ENCODE results near the gene DNAH6. TPM values are rescaled to one million over a fixed set of nuclear protein-coding genes. Genes with fewer than 3 reads are reported as not detected.

DNAH6 gene
- total and polyA plus RNA-seq, 2 experiments from 2014 or later: 0.11 TPM; not detected in 1

GRCh38 chr2:84700006-84700405, 183.7 kb downstream of the DNAH6 start:
- no peaks in the 10 kb centered on the region for H3K36me3 ChIP-seq (ENCODE audit: low read depth)

GRCh38 chr2:84701880-84702279, 185.6 kb downstream of the DNAH6 start:
- DNase-seq: peak; percentile 96
- TF ChIP-seq EZH2 (IDR thresholded peaks at IDR 0.05; ENCODE audit: insufficient read depth, poor library complexity, severe bottlenecking) (no peak), EZH2phosphoT487 (IDR thresholded peaks at IDR 0.05; ENCODE audit: insufficient read depth, low read depth) (no peak)
- Histone ChIP-seq H4K20me1 (ENCODE audit: insufficient read depth) (no peaks in the 10 kb centered on the region), H3F3A (ENCODE audit: insufficient read depth) (0 out of 2 replicates have a peak, but pooled peaks cover 4% of the 10 kb centered on the region), H2AFZ (no peak overlapping the region), H3K36me3 (ENCODE audit: low read depth) (no peaks in the 10 kb centered on the region), H3K27ac (peak overlapping the region; percentile 34), H3K79me2 (ENCODE audit: insufficient read depth) (no peaks in the 10 kb centered on the region), H3K4me2 (ENCODE audit: unreplicated experiment) (no peak overlapping the region), H3K4me1 (ENCODE audit: insufficient read depth) (peaks cover 10% of the 10 kb centered on the region), H3K4me3 (no peak overlapping the region), H3K9me2 (ENCODE audit: insufficient read depth) (no peaks in the 10 kb centered on the region; the same call in 1 of the 2 replicates), H3K9ac (no peak overlapping the region), H3K9me3 (ENCODE audit: low read depth) (no peaks in the 10 kb centered on the region), H3K27me3 (replicated peaks; ENCODE audit: insufficient read depth) (no peaks in the 10 kb centered on the region)
- in situ Hi-C loops (cut with MboI): no loop called here
- 0% methylated on average over 1 of the region's 1 CpG for WGBS, 2 experiments (ENCODE audit: low coverage in 1 of 2, low lambda C conversion rate in 2 of 2, missing lambda C conversion rate in 2 of 2)

More at GRCh38 chr2:84700006-84700405, 183.7 kb downstream of the DNAH6 start:
- no peak overlapping the region for H3K27ac ChIP-seq
- TF ChIP-seq EZH2phosphoT487 (IDR thresholded peaks at IDR 0.05; ENCODE audit: insufficient read depth, low read depth): no peak
- no peak for TF ChIP-seq EZH2 (IDR thresholded peaks at IDR 0.05; ENCODE audit: insufficient read depth, poor library complexity, severe bottlenecking)
- no peak overlapping the region for H2AFZ ChIP-seq
- no peak for DNase-seq
- WGBS, 2 experiments (ENCODE audit: low coverage in 1 of 2, low lambda C conversion rate in 2 of 2, missing lambda C conversion rate in 2 of 2): 92 to 95% methylated on average over 3 of the region's 3 CpGs
- no peak overlapping the region for H3K4me3 ChIP-seq
- H3F3A ChIP-seq (ENCODE audit: insufficient read depth): 0 out of 2 replicates have a peak, but pooled peaks cover 4% of the 10 kb centered on the region
- H3K9ac ChIP-seq: no peak overlapping the region
- H3K9me3 ChIP-seq (ENCODE audit: low read depth): no peaks in the 10 kb centered on the region
- H3K79me2 ChIP-seq (ENCODE audit: insufficient read depth): no peaks in the 10 kb centered on the region
- no peaks in the 10 kb centered on the region for H3K27me3 ChIP-seq (replicated peaks; ENCODE audit: insufficient read depth)
- H4K20me1 ChIP-seq (ENCODE audit: insufficient read depth): no peaks in the 10 kb centered on the region
- H3K4me2 ChIP-seq (ENCODE audit: unreplicated experiment): no peak overlapping the region
- H3K9me2 ChIP-seq (ENCODE audit: insufficient read depth): no peaks in the 10 kb centered on the region; the same call in 1 of the 2 replicates
- H3K4me1 ChIP-seq (ENCODE audit: insufficient read depth): peaks cover 10% of the 10 kb centered on the region
- in situ Hi-C loops (cut with MboI): no loop called here

GRCh38 chr2:84702941-84703340, 186.6 kb downstream of the DNAH6 start:
- Histone ChIP-seq H3K9me3 (ENCODE audit: low read depth) (no peaks in the 10 kb centered on the region), H3K4me3 (no peak overlapping the region), H3F3A (ENCODE audit: insufficient read depth) (0 out of 2 replicates have a peak, but pooled peaks cover 4% of the 10 kb centered on the region), H3K4me1 (ENCODE audit: insufficient read depth) (peaks cover 10% of the 10 kb centered on the region), H3K27ac (no peak overlapping the region), H3K9me2 (ENCODE audit: insufficient read depth) (no peaks in the 10 kb centered on the region; the same call in 1 of the 2 replicates), H3K9ac (no peak overlapping the region), H2AFZ (no peak overlapping the region), H3K27me3 (replicated peaks; ENCODE audit: insufficient read depth) (no peaks in the 10 kb centered on the region), H3K36me3 (ENCODE audit: low read depth) (no peaks in the 10 kb centered on the region), H3K79me2 (ENCODE audit: insufficient read depth) (no peaks in the 10 kb centered on the region), H3K4me2 (ENCODE audit: unreplicated experiment) (no peak overlapping the region), H4K20me1 (ENCODE audit: insufficient read depth) (no peaks in the 10 kb centered on the region)
- no peak for DNase-seq
- in situ Hi-C loops (cut with MboI): no loop called here
- 66 to 78% methylated on average over 3 of the region's 3 CpGs for WGBS, 2 experiments (ENCODE audit: low coverage in 1 of 2, low lambda C conversion rate in 2 of 2, missing lambda C conversion rate in 2 of 2)
- TF ChIP-seq EZH2phosphoT487 (IDR thresholded peaks at IDR 0.05; ENCODE audit: insufficient read depth, low read depth): no peak
- TF ChIP-seq EZH2 (IDR thresholded peaks at IDR 0.05; ENCODE audit: insufficient read depth, poor library complexity, severe bottlenecking): no peak

- H3K36me3 ChIP-seq (ENCODE audit: low read depth): no peaks in the 10 kb centered on the region
- no peak overlapping the region for H3K4me3 ChIP-seq
- 81 to 88% methylated on average over 2 of the region's 2 CpGs for WGBS, 2 experiments (ENCODE audit: low coverage in 1 of 2, low lambda C conversion rate in 2 of 2, missing lambda C conversion rate in 2 of 2)
- H3K27me3 ChIP-seq (replicated peaks; ENCODE audit: insufficient read depth): no peaks in the 10 kb centered on the region
- no peaks in the 10 kb centered on the region for H4K20me1 ChIP-seq (ENCODE audit: insufficient read depth)
- H3F3A ChIP-seq (ENCODE audit: insufficient read depth): 0 out of 2 replicates have a peak, but pooled peaks cover 4% of the 10 kb centered on the region
- no peaks in the 10 kb centered on the region; the same call in 1 of the 2 replicates for H3K9me2 ChIP-seq (ENCODE audit: insufficient read depth)
- H3K79me2 ChIP-seq (ENCODE audit: insufficient read depth): no peaks in the 10 kb centered on the region
- TF ChIP-seq EZH2phosphoT487 (IDR thresholded peaks at IDR 0.05; ENCODE audit: insufficient read depth, low read depth) (no peak), EZH2 (IDR thresholded peaks at IDR 0.05; ENCODE audit: insufficient read depth, poor library complexity, severe bottlenecking) (no peak)
- no peak overlapping the region for H3K9ac ChIP-seq
- peaks cover 10% of the 10 kb centered on the region for H3K4me1 ChIP-seq (ENCODE audit: insufficient read depth)
- no peaks in the 10 kb centered on the region for H3K9me3 ChIP-seq (ENCODE audit: low read depth)
- in situ Hi-C loops (cut with MboI): no loop called here
- H3K4me2 ChIP-seq (ENCODE audit: unreplicated experiment): no peak overlapping the region
- no peak overlapping the region for H3K27ac ChIP-seq
- H2AFZ ChIP-seq: no peak overlapping the region
- DNase-seq: no peak
Observed at GRCh38 chr2:84703831-84704230, 187.5 kb downstream of the DNAH6 start.

All from GM23248 (cell line).